Aorta (tissue), 5 donors: ENCODE measurements around the gene SPAG4. TPM values are rescaled to one million over a fixed set of nuclear protein-coding genes. Genes with fewer than 3 reads are reported as not detected.

ENCODE experiments used
- ATAC-seq: fragments of 200-7000 bp; cut with Tn5 transposase; one replicate; pipeline ENCODE4 v1.9.1; 2022; ENCODE audit warnings: moderate library complexity; ENCODE audit not compliant: low FRiP score
- DNase-seq, 2 donors: peaks; one replicate each; pipeline ENCODE4 v3.0.0-alpha.2; 2020
- H3K27ac ChIP-seq, 2 donors: one replicate each; pipeline ENCODE4 v1.5.1; 2013; ENCODE audit warnings: low read length in 2 of 2, mild to moderate bottlenecking in 2 of 2, moderate library complexity in 2 of 2, control low read depth in 1 of 2, inconsistent platforms in 1 of 2, low read depth in 1 of 2
- H3K27me3 ChIP-seq, 2 donors: one replicate each; pipeline ENCODE4 v1.6.1; 2013; ENCODE audit warnings: control low read depth in 1 of 2, low read length in 1 of 2, mild to moderate bottlenecking in 1 of 2, moderate library complexity in 1 of 2; ENCODE audit not compliant: insufficient read depth in 2 of 2, control insufficient read depth in 1 of 2
- H3K36me3 ChIP-seq, 2 donors: one replicate each; pipeline ENCODE4 v1.6.1; 2013; ENCODE audit warnings: control low read depth in 1 of 2, low read length in 1 of 2, mild to moderate bottlenecking in 1 of 2; ENCODE audit not compliant: insufficient read depth in 2 of 2, control insufficient read depth in 1 of 2
- H3K4me1 ChIP-seq, 2 donors: one replicate each; pipeline ENCODE4 v1.6.1; 2013; ENCODE audit warnings: low read length in 2 of 2, control low read depth in 1 of 2, mild to moderate bottlenecking in 1 of 2, moderate library complexity in 1 of 2; ENCODE audit not compliant: insufficient read depth in 2 of 2, control insufficient read depth in 1 of 2
- H3K4me3 ChIP-seq, 2 donors: one replicate each; pipeline ENCODE4 v1.5.1; 2013; ENCODE audit warnings: low read length in 2 of 2, control low read depth in 1 of 2, mild to moderate bottlenecking in 1 of 2
- H3K9me3 ChIP-seq: one replicate; pipeline ENCODE4 v1.6.1; 2013; ENCODE audit warnings: mild to moderate bottlenecking, low read length; ENCODE audit not compliant: control insufficient read depth
- WGBS, 2 donors: extraction: QIAGEN DNeasy Blood & Tissue Kit; methylation state at CpG; one replicate each; pipeline ENCODE4 v1.1.7; 2013; 5-methylcytosine and 5-hydroxymethylcytosine counted together
- intact Hi-C, 2 donors: fragments of 100-400 bp; cut with DNase I; formaldehyde crosslinking; loops; one replicate each; pipeline versions ENCODE4 v1.14.2 to v1.15.0; 2022
- polyA plus RNA-seq, 2 donors: library from polyadenylated mRNA; stranded (reverse); fragments of 200-250 nt; gene quantifications; one replicate each; pipeline ENCODE4 v1.2.3, GENCODE V29; 2013
- total RNA-seq, 2 donors: library from RNA; stranded (reverse); fragmentation: NEBNext Ultra II Directional; extraction: Animal tissue kit (Norgen Biotek cat#: 25700); gene quantifications; one replicate each; pipeline ENCODE4 v1.2.1, GENCODE V29; 2021
- donor health status: healthy with polysubstance abuse.
- donor health status: Bipolar disorder and iron deficiency.
- donor health status: DM: no; HTN: no; CAD: no.
- donor health status: DM: no; HTN: no; CAD: no.
- donor health status: DM: yes; HTN: yes; CAD: no.

SPAG4 gene
- total and polyA plus RNA-seq, 4 donors: 3.3 to 6.0 (median 3.6) TPM

DNA sequence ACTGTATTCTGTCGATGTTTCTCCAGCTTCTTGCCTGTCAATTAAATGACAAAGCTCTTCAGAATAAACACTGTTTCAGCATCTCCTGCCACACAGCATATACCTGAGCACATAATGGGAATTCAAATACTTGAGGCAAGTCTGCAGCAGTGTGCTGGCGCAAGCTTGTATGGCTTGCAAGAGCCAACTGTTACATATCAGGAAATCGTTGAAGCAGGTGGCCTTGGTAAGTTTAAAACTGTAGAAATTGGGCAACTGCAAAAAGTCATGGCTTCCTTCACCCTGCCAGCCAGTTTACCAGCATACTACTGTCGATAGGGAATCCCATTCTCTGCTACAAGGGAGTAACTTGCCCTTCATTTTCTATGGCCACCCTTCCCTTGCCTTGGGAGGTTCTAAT lies 26.1 kb downstream of the SPAG4 start:
- intact Hi-C loops: no loop called here
- no peak overlapping the region for H3K27ac ChIP-seq
- H3K9me3 ChIP-seq: no peaks in the 10 kb centered on the region
- no peaks in the 10 kb centered on the region for H3K27me3 ChIP-seq
- DNase-seq (no peak), ATAC-seq (no peak)
- WGBS, 2 donors: 90% methylated on average over 4 of the region's 4 CpGs
- H3K36me3 ChIP-seq: no peaks in the 10 kb centered on the region
- no peak overlapping the region for H3K4me3 ChIP-seq
- H3K4me1 ChIP-seq: no peaks in the 10 kb centered on the region

DNA sequence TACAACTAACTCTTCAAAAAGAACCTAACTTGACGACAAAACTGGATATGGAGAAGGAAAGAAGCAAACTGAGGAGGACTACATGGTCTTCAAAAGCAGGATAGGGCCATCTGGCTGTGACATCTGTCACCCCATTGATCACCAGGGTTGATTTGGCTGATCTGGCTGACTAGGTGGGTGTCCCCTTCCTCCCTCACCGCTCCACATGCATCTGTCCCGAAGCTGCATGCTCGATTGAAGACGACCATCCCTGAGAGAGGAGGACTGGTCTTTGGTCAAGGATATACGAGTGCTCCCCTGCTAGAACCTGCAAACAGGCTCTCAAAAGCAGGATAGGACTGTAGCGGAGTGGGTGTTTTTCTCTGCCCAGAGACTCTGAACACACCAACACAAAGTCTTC lies 27.4 kb downstream of the SPAG4 start:
- Histone ChIP-seq H3K27me3 (no peaks in the 10 kb centered on the region), H3K36me3 (no peaks in the 10 kb centered on the region), H3K4me1 (no peaks in the 10 kb centered on the region), H3K27ac (no peak overlapping the region), H3K4me3 (no peak overlapping the region), H3K9me3 (no peaks in the 10 kb centered on the region)
- 89 to 93% methylated on average over 7 of the region's 7 CpGs for whole genome bisulfite sequencing, 2 donors
- ATAC-seq (no peak), DNase-seq (no peak)
- intact Hi-C loops: no loop called here

DNA sequence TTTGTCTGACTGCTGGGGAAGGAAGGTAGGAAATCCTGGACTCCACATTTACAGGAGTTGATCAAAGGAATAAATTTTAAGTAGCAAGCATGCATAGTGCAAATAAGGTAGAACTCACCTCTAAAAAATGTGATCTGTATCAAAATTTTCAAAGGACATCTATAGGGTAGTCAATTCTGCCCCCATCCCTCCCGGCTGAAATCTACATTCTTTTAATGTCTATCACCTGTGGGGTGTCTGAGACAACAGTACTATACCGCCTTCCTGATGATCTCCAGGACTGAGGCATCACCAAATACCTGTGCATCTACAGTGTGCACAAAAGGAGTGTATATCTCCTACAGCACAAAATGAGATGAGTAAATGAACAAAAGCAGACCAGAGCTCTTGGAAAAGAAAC lies 29.2 kb downstream of the SPAG4 start:
- H3K27ac ChIP-seq: no peak overlapping the region
- H3K4me3 ChIP-seq: no peak overlapping the region
- DNase-seq: no peak
- intact Hi-C loops: no loop called here
- 80 to 83% methylated on average over 2 of the region's 2 CpGs for WGBS, 2 donors
- no peaks in the 10 kb centered on the region for H3K9me3 ChIP-seq
- ATAC-seq: no peak
- no peaks in the 10 kb centered on the region for H3K27me3 ChIP-seq
- H3K36me3 ChIP-seq: no peaks in the 10 kb centered on the region
- peaks cover 0 to 3% of the 10 kb centered on the region in 2 donors for H3K4me1 ChIP-seq

DNA sequence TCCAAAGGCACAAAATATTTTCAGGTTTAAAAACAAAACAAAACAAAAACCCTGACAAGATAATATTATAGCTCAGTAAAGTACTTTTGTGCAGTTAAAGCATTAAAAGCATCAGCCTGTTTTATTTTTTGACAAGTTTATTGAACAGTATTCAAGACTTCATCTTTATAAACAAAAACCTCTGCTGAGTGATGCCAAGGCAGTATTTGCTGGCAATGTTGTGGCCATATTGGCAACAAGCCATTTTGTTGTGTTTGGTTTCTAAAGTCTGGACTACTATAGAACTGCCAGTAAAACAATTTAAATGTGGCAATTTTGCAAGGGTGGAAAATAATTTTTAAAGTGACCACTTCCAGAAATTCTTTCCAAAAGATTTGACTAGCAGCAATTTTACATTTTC lies 33.2 kb downstream of the SPAG4 start:
- intact Hi-C loops: no loop called here
- Histone ChIP-seq H3K36me3 (no peaks in the 10 kb centered on the region), H3K4me3 (no peak overlapping the region), H3K9me3 (no peaks in the 10 kb centered on the region), H3K27me3 (no peaks in the 10 kb centered on the region), H3K27ac (no peak overlapping the region), H3K4me1 (peaks cover 0 to 3% of the 10 kb centered on the region in 2 donors)
- DNase-seq (no peak), ATAC-seq (no peak)

DNA sequence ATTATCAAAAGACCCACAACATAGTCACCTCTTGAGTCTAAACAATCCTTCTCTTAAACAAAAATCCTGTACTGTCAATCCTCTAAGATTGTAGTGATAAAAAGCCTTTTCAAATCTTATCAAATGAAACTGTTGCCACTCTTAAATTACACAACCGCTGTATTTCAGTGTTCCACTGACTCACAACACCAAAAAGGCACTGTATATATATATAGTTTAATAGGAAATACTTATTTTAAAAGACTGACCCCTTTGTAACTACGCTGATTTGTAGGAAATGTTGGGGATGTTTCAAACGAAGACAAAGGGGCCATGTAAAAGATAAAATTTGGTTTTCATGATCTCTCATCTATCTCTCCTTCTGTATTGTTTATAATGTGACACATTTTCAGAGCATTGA lies 35.0 kb downstream of the SPAG4 start:
- H3K9me3 ChIP-seq: no peaks in the 10 kb centered on the region
- H3K4me1 ChIP-seq: peaks cover 0 to 3% of the 10 kb centered on the region in 2 donors
- H3K27me3 ChIP-seq: no peaks in the 10 kb centered on the region
- intact Hi-C loops: no loop called here
- H3K27ac ChIP-seq: no peak overlapping the region
- WGBS, 2 donors: 72 to 73% methylated on average over 3 of the region's 3 CpGs
- ATAC-seq (no peak), DNase-seq (no peak)
- no peak overlapping the region for H3K4me3 ChIP-seq
- peaks cover 0 to 6% of the 10 kb centered on the region in 2 donors for H3K36me3 ChIP-seq

DNA sequence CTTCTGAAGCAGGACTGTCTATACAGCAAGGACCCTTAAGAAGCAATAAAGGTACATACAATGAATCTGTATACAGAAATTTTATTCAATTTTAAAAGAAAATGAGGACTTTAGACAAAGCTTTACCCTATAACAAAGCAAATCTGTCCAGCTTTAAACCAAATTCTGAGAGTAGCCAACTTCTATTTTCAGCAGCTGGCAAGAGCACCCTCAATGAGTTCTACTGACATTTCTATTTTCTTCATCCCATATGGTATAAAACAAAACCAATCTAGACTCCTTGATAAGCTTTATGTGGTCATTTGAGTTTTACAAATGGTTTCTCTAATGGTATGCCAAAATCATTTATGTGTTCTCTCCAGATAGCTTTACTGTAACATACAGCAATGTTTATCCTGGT lies 36.3 kb downstream of the SPAG4 start:
- Histone ChIP-seq H3K27me3 (no peaks in the 10 kb centered on the region), H3K27ac (no peak overlapping the region), H3K36me3 (peaks cover 0 to 6% of the 10 kb centered on the region in 2 donors), H3K9me3 (no peaks in the 10 kb centered on the region), H3K4me3 (no peak overlapping the region), H3K4me1 (peaks cover 0 to 3% of the 10 kb centered on the region in 2 donors)
- intact Hi-C loops: no loop called here
- ATAC-seq (no peak), DNase-seq (no peak)

DNA sequence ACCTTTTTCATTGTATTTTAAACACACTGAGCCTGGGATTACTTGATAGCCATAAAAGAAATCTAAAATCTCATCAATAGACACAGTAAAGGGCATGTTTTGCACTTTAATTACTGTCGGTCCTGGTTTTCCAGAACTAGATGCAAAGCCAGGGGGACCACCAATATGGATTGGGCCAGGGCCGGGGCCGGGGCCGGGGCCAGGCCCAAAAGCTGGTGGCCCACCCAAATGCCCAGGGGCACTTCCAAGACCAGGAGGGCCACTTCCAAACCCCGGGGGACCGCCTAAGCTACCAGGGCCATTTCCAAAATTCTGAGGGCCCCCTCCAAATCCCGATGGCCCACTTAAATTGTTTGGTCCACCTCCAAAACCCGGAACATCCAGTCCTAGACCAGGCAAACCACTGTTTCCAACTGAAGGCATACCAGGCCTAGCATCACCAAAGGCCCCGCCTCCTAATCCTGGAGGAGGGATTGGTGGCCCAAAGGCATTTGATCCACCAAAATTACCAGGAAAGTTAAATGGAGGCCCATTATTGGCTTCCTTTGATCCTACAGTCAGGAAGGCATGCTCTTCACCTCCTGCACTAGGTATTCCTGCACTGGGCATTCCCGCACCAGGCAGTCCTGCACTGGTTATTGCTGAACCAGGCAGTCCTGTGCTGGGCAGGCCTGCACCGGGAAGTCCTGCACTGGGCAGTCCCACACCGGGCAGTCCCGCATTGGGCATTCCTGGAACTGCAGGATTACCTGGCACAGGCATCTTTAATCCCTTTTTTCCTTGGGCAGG lies 37.2 kb downstream of the SPAG4 start:
- H3K27me3 ChIP-seq: no peaks in the 10 kb centered on the region
- no peaks in the 10 kb centered on the region for H3K9me3 ChIP-seq
- ATAC-seq (no peak), DNase-seq (no peak)
- H3K36me3 ChIP-seq: peaks cover 0 to 6% of the 10 kb centered on the region in 2 donors
- H3K4me1 ChIP-seq: peaks cover 0 to 3% of the 10 kb centered on the region in 2 donors
- intact Hi-C loops: no loop called here
- 97 to 98% methylated on average over 13 of the region's 13 CpGs for WGBS, 2 donors
- no peak overlapping the region for H3K27ac ChIP-seq
- H3K4me3 ChIP-seq: no peak overlapping the region

DNA sequence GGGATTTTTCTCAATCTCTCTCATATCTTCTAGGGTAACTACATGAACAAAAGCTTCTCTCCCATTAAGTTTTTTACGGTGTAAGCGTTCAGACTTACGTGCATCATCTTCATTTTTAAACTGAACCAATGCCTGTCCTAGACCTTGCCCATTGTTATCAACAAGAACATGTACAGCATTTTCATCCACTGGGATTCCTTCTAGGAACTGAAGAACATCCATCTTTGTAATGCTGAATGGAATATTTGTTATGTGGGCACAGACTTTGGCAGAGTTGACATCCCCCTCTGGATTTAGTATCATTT lies 37.8 kb downstream of the SPAG4 start:
- Histone ChIP-seq H3K4me1 (peaks cover 0 to 3% of the 10 kb centered on the region in 2 donors), H3K4me3 (no peak overlapping the region), H3K27me3 (no peaks in the 10 kb centered on the region), H3K36me3 (peaks cover 0 to 6% of the 10 kb centered on the region in 2 donors), H3K9me3 (no peaks in the 10 kb centered on the region), H3K27ac (no peak overlapping the region)
- intact Hi-C loops: no loop called here
- WGBS, 2 donors: 95 to 96% methylated on average over 3 of the region's 3 CpGs
- ATAC-seq: no peak
- DNase-seq: no peak

DNA sequence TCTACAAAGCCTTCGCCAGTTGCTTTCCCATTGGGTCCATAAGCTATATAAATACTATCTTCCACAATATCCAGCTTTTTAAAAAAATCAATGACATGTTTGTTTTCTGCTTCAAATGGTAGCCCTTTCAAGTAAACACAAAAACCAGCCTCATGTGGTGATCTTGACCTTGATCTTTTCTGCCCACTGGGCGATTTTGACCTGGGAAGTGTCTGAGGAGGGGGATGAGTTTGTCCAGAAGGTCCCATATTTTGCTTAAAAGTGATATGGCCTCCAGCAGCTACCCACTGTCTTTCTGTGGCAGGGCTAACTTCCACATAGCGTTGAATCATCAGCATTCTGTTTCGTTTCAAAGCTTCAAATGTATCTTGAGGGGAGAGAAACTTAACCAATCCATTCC lies 38.3 kb downstream of the SPAG4 start:
- H3K27me3 ChIP-seq: no peaks in the 10 kb centered on the region
- DNase-seq: no peak
- peaks cover 0 to 6% of the 10 kb centered on the region in 2 donors for H3K36me3 ChIP-seq
- H3K4me1 ChIP-seq: no peaks in the 10 kb centered on the region
- no peak for ATAC-seq
- WGBS, 2 donors: 91 to 96% methylated on average over 4 of the region's 4 CpGs
- no peak overlapping the region for H3K4me3 ChIP-seq
- no peak overlapping the region for H3K27ac ChIP-seq
- no peaks in the 10 kb centered on the region for H3K9me3 ChIP-seq
- intact Hi-C loops: no loop called here
